HFF-Myc (cell line): Measurements from ENCODE around the gene UGT1A8.
"Not testable (repeated sequence)": the region's sequence is repeated elsewhere in the genome, so short reads cannot be mapped to it uniquely, and the experiment has no call there.

Experiments used
- DNase-seq: peaks from one replicate; pipeline ENCODE4 v3.0.0-alpha.2; 2011; ENCODE audit warnings: low read depth; ENCODE audit errors: extremely low read depth
- H3K4me3 ChIP-seq: replicated peaks from 2 replicates; pipeline ENCODE4 v1.5.1; 2011; ENCODE audit warnings: low read depth, mild to moderate bottlenecking, control low read depth, low read length
- CTCF ChIP-seq: IDR thresholded peaks from 2 replicates; pipeline ENCODE4 v1.5.1; 2012; ENCODE audit warnings: mild to moderate bottlenecking, low read depth, low read length, control low read depth; ENCODE audit errors: missing control alignments

The UGT1A8 gene

GRCh38 chr2:233617476-233617875, at the start of gene UGT1A8:
Gene UGT1A8 (plus strand): TSS chr2:233617633. CDS start chr2:233617708, 75 bp downstream.
- H3K4me3 ChIP-seq, DNase-seq: not testable (repeated sequence)

- TF ChIP-seq CTCF, result no peak
- DNase-seq, result no peak
- H3K4me3 ChIP-seq, result no peak overlapping the region
Observed at GRCh38 chr2:233571001-233571400, 46.4 kb upstream of the UGT1A8 start.

- no peak for TF ChIP-seq CTCF
- no peak for DNase-seq
Observed at GRCh38 chr2:233571462-233571861, 46.0 kb upstream of the UGT1A8 start.

GRCh38 chr2:233572468-233572867, 45.0 kb upstream of the UGT1A8 start:
- no peak for TF ChIP-seq CTCF
- DNase-seq, result no peak
- no peak overlapping the region for H3K4me3 ChIP-seq

More at GRCh38 chr2:233571462-233571861, 46.0 kb upstream of the UGT1A8 start:
- H3K4me3 ChIP-seq, result no peak overlapping the region

GRCh38 chr2:233577341-233577740, 40.1 kb upstream of the UGT1A8 start:
- DNase-seq, H3K4me3 ChIP-seq: not testable (repeated sequence)

GRCh38 chr2:233583217-233583965, 34.0 kb upstream of the UGT1A8 start:
- H3K4me3 ChIP-seq, DNase-seq: not testable (repeated sequence)

- H3K4me3 ChIP-seq, result no peak overlapping the region
- no peak for TF ChIP-seq CTCF
Observed at GRCh38 chr2:233584210-233584609, 33.2 kb upstream of the UGT1A8 start.

GRCh38 chr2:233588400-233588799, 29.0 kb upstream of the UGT1A8 start:
- no peak for TF ChIP-seq CTCF
- DNase-seq, result no peak
- no peak overlapping the region for H3K4me3 ChIP-seq

More at GRCh38 chr2:233584210-233584609, 33.2 kb upstream of the UGT1A8 start:
- no peak for DNase-seq

GRCh38 chr2:233592706-233593105, 24.7 kb upstream of the UGT1A8 start:
- DNase-seq, H3K4me3 ChIP-seq: not testable (repeated sequence)
